HG02759 (cell line): ENCODE measurements around the gene TEX38.

ENCODE experiments used
- ATAC-seq: cut with Tn5 transposase; IDR thresholded peaks from one replicate; pipeline ENCODE4 v1.9.1; 2021; ENCODE audit warnings: mild to moderate bottlenecking, moderate library complexity; ENCODE audit not compliant: unreplicated experiment

Gene TEX38

GRCh38 chr1:46721204-46721603 lies 49.5 kb downstream of the TEX38 start:
- no peak for ATAC-seq

- no peak for ATAC-seq
Measured at GRCh38 chr1:46721686-46722205, 50.1 kb downstream of the TEX38 start.
